ENCODE measurements around the gene MKRN2OS. TPM values are rescaled to one million over a fixed set of nuclear protein-coding genes. Genes with fewer than 3 reads are reported as not detected.
A peak's percentile ranks its signal among the peaks of the same experiment; 100 is the strongest.

MKRN2OS gene
- total RNA-seq, 1 experiment from 2014 or later = 0.47 TPM

- peak; percentile 89 for DNase-seq (ENCODE audit: unreplicated experiment)
- intact Hi-C loops (cut with micrococcal nuclease) = loop anchor here (1.0 to 5.0 kb wide), 4 partner anchors 50 to 422 kb away; partner anchors contain the start of genes RAF1 and TSEN2
- TF ChIP-seq CTCF (IDR thresholded peaks at IDR 0.05; ENCODE audit: unreplicated experiment) = no peak
- H3K27ac Mint-ChIP-seq (ENCODE audit: low read depth, unreplicated experiment) = peak within 1 kb of the TSS; percentile 65
- no peaks in the 10 kb centered on the region for H3K9me3 Mint-ChIP-seq (ENCODE audit: unreplicated experiment)
- no TSS peak for BruUV-seq (replicated peaks)
- ChIA-PET POLR2A (interaction anchor here (0.6 to 6.7 kb wide), 14 partner anchors 11 to 839 kb away, joined by 3 to 77 read pairs (median 7); partner anchors contain the start of genes MKRN2OS, RAF1, RPL32 and TMEM40), CTCF (interaction anchor here (0.6 to 2.3 kb wide), 5 partner anchors 11 to 1330 kb away, joined by 3 to 11 read pairs (median 4); partner anchors contain the start of genes MKRN2OS, RPL32 and TSEN2)
- peak within 1 kb of the TSS; percentile 73 for H3K4me3 Mint-ChIP-seq (ENCODE audit: unreplicated experiment)
- no peaks in the 10 kb centered on the region for H3K27me3 Mint-ChIP-seq (ENCODE audit: insufficient read depth, unreplicated experiment)
- H3K36me3 Mint-ChIP-seq (ENCODE audit: insufficient read depth, unreplicated experiment) = no peaks in the 10 kb centered on the region
- H3K4me1 Mint-ChIP-seq (ENCODE audit: insufficient read depth, unreplicated experiment) = peaks cover 35% of the 10 kb centered on the region
These were observed 11.6 kb upstream of the MKRN2OS start, which contains the start of gene MKRN2 for GRCh38 chr3:12556690-12557472. Gene MKRN2, plus strand, starts transcription at chr3:12557087. Its CDS starts 64 bp downstream, at chr3:12557151.

- intact Hi-C loops (cut with micrococcal nuclease) = loop anchor here (1.0 to 5.0 kb wide), 4 partner anchors 49 to 421 kb away; partner anchors contain the start of genes RAF1 and TSEN2
- no peaks in the 10 kb centered on the region for H3K27me3 Mint-ChIP-seq (ENCODE audit: insufficient read depth, unreplicated experiment)
- CTCF ChIA-PET = interaction anchor here (0.6 to 2.3 kb wide), 4 partner anchors 10 to 1330 kb away, joined by 3 to 11 read pairs (median 4); partner anchors contain the start of genes MKRN2OS and TSEN2
- peaks cover 35% of the 10 kb centered on the region for H3K4me1 Mint-ChIP-seq (ENCODE audit: insufficient read depth, unreplicated experiment)
- BruUV-seq (replicated peaks) = TSS peak; percentile 73
- POLR2A ChIA-PET = interaction anchor here (0.6 to 6.7 kb wide), 10 partner anchors 11 to 951 kb away, joined by 3 to 77 read pairs (median 10); partner anchors contain the start of genes MKRN2OS, RAF1, RPL32 and TMEM40
- peak overlapping the region; percentile 65 for H3K27ac Mint-ChIP-seq (ENCODE audit: low read depth, unreplicated experiment)
- TF ChIP-seq CTCF (IDR thresholded peaks at IDR 0.05; ENCODE audit: unreplicated experiment) = no peak
- no peak for DNase-seq (ENCODE audit: unreplicated experiment)
- peak overlapping the region; percentile 73 for H3K4me3 Mint-ChIP-seq (ENCODE audit: unreplicated experiment)
- H3K36me3 Mint-ChIP-seq (ENCODE audit: insufficient read depth, unreplicated experiment) = no peaks in the 10 kb centered on the region
- no peaks in the 10 kb centered on the region for H3K9me3 Mint-ChIP-seq (ENCODE audit: unreplicated experiment)
These were observed 11.0 kb upstream of the MKRN2OS start for GRCh38 chr3:12556314-12556689.

- intact Hi-C loops (cut with micrococcal nuclease) = no loop called here
- Mint-ChIP-seq H3K4me3 (ENCODE audit: unreplicated experiment) (peak overlapping the region; percentile 67), H3K27ac (ENCODE audit: low read depth, unreplicated experiment) (peak overlapping the region; percentile 54), H3K4me1 (ENCODE audit: insufficient read depth, unreplicated experiment) (peaks cover 15% of the 10 kb centered on the region), H3K27me3 (ENCODE audit: insufficient read depth, unreplicated experiment) (no peaks in the 10 kb centered on the region), H3K36me3 (ENCODE audit: insufficient read depth, unreplicated experiment) (no peaks in the 10 kb centered on the region), H3K9me3 (ENCODE audit: unreplicated experiment) (no peaks in the 10 kb centered on the region)
- BruUV-seq (replicated peaks) = no TSS peak
- ChIA-PET POLR2A (interaction anchor here (0.6 to 6.7 kb wide), 9 partner anchors 9 to 338 kb away, joined by 3 to 77 read pairs (median 3); partner anchors contain the start of genes MKRN2OS and TSEN2), CTCF (interaction anchor here (0.5 to 1.2 kb wide), 4 partner anchors 9 to 282 kb away, joined by 3 to 7 read pairs (median 3); partner anchors contain the start of gene MKRN2OS)
- no peak for DNase-seq (ENCODE audit: unreplicated experiment)
- TF ChIP-seq CTCF (IDR thresholded peaks at IDR 0.05; ENCODE audit: unreplicated experiment) = no peak
These were observed 8.7 kb upstream of the MKRN2OS start for GRCh38 chr3:12553921-12554391.
